GM12873 (cell line): Measurements from ENCODE around the gene EZR.

ENCODE experiments used
- TF ChIP-seq, protein P1 (sequence below): IDR thresholded peaks from 2 replicates; pipeline ENCODE4 v1.5.1; 2012; ENCODE audit warnings: low read depth, mild to moderate bottlenecking, moderate library complexity, low read length, control low read depth; ENCODE audit not compliant: insufficient read depth; ENCODE audit errors: missing control alignments

The EZR gene

DNA sequence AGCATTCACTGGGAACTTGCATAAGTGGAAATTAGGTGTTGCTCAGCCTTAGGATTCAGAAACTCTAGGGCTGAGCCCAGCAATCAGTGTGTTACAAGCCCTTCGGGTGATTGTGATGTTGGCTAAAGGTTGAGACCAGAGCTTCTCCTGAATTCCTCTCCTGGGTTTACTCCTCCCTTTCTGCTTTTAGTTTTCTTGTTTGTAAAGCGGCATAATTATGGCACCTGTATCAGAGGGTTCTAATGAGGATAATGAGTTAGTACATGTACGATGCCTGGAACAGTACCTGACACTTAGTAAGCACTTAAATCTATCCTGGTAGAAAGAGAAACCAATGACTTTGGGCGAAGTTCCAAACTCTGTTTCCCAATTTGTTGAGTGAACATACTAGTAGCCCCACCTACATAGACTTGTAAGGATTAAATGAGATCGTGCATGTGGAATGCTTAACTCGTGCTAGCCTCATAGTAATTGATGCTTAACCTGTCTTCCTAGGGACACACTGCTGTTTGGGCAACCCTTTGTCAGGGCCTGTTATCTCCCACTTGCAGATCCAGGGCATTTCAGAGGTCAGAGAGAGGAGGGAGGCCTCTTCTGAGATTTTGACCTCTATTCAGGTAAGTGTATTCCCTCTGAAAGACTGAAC lies 932 bp upstream of the EZR start:
- TF ChIP-seq, protein P1, sequence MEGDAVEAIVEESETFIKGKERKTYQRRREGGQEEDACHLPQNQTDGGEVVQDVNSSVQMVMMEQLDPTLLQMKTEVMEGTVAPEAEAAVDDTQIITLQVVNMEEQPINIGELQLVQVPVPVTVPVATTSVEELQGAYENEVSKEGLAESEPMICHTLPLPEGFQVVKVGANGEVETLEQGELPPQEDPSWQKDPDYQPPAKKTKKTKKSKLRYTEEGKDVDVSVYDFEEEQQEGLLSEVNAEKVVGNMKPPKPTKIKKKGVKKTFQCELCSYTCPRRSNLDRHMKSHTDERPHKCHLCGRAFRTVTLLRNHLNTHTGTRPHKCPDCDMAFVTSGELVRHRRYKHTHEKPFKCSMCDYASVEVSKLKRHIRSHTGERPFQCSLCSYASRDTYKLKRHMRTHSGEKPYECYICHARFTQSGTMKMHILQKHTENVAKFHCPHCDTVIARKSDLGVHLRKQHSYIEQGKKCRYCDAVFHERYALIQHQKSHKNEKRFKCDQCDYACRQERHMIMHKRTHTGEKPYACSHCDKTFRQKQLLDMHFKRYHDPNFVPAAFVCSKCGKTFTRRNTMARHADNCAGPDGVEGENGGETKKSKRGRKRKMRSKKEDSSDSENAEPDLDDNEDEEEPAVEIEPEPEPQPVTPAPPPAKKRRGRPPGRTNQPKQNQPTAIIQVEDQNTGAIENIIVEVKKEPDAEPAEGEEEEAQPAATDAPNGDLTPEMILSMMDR: no peak

DNA sequence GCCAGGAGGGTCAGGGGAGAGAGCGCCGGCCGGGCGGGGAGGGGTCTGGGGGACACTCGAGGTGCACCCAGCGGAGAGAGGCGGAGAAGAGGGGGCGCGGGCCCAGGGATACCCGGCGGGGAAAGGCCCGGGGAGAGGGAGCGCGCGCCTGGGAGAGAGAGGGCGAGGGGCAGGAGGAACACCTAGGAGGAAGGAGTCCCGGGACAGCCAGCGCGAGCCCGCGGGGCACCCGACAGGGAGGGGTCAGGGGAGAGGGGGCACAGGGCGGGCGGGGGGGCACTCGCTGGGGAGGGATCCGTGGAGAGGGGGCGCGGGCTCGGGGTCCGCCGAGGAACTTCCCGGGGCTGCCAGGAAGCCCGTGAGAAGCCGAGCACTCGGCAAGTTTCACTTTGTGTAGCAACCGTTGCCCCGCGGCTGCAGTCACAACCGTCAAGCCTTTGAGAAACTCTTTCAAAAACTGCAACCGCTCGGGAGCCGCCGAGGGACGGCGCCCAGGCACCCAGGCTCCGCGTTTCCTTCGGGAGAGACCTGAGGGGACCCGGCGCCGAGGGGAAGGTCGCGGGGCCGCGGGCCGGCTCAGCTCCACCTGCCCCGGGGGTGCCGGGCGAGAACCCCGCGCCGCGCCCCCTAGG lies 471 bp downstream of the EZR start:
- TF ChIP-seq, protein P1: no peak

DNA sequence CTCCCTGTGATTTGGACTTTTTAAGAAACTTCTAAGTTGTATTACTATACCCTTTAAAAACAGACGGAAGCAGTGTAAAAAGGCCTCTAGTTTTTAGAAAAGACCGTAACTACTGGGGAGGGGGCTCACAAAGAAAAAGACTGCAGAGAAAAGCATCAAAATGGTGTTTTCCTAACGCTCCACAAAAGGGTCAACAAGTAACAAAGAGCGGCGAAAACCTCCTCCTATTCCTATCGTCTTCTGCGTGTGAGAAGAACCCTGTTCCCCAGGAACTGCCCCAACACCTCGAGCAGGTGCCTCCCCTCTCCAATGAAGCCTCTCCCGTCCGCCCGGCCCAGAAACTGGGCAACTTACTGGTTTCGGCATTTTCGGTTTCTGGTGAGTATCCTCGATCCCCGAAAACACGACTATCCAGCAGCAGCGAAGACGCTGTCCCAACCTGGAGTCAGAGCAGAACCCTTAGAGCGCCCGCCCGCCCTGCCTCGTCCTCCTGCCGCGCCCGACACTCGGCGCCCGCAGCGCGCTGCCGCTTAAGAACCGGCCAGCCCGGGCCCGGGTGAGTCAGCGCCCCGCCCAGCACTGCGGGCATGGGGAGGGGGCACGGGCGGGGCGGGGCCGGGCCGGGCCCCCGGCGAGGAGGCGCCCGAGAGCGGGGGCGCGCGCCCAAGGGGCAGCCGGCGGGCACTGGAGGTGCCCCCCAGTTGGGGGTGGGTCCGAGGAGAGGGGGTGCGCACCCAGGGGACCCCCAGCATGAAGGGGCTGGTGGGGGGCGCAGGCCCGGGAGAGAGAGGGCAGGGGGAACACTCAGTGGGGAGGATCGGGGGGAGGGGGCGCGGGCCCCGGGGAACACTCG lies 1.2 kb downstream of the EZR start:
- TF ChIP-seq, protein P1: no peak

DNA sequence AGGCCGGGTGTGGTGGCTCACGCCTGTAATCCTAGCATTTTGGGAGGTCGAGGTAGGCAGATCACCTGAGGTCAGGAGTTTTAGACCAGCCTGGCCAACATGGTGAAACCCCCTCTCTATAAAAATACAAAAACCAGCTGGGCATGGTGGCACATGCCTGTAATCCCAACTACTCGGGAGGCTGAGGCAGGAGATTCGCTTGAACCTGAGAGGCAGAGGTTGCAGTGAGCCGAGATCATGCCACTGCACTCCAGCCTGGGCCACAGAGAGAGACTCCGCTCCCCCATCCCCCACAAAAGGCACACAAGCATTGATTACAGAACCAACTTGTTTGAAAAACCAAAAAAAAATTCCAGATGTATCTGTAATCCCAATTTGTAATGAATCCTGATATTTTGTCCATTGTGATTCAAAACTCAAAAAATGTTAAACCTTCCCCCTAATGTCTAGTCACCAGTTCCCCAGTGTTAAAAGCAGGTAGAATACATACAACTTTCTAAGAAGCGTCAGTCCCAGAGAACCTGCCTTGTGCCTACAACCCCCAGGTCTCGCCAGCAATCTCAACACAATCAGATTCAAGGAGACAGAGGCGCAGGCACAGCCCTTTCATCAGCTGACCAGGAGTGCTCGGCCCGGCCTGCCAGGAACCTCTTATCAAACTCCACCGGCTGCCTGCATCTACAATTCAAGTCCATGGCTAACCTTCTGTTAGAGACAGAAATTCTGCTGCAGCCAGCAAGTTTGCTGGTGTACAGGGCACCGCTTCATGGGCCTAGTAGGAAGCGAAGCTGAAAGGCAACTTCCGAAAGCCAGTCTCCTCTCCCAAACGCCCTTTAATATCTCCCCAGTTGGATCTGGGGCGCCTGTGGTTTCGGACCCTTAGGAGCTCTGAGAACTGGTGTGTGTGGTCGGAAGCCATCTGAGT lies 2.1 kb downstream of the EZR start:
- TF ChIP-seq, protein P1: no peak

DNA sequence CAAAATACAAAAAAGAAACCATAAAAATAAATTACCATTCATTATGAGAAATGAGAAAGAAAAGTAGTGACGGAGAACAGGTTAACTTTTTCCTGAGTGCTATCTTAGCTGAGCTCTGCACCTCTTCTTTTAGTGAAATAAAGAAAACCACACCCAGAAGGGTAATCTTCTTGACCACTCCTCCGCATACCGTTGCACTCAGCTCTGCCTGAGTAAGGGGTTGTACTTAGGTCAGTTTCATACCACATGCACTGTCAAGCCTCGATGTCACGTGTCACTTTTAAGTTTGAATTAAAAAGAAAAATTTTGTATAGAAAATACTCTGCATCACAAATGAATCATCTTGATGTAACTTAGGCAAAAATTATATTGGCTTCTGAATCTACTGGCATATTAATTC lies 2.8 kb downstream of the EZR start:
- TF ChIP-seq, protein P1: no peak

DNA sequence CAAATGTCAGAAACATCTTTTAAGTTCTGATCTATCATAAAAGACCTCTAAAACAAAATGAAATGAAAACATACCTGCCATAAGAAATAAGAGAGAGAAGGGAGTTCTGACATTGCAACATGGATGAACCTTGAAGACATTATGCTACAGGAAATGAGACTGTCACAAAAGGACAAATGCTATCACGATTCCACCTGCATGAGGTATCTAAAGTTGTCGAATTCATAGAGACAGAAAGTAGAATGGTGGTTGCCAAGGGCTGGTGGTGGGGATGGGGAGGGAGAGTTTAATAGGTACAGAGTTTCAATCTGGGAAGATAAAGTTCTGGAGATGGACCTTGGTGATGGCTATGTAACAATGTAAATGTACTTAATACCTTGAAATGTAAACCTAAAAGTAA lies 3.3 kb downstream of the EZR start:
- TF ChIP-seq, protein P1: no peak
